HCT116 (cell line): ENCODE data around the gene OSCP1.

Source experiments
- CBX3 ChIP-seq: IDR thresholded peaks from 2 replicates; pipeline ENCODE4 v1.6.1; 2012; ENCODE audit warnings: low read depth
- CEBPB ChIP-seq: IDR thresholded peaks from 2 replicates; pipeline ENCODE4 v1.6.1; 2012; ENCODE audit warnings: low read depth
- EZH2 ChIP-seq: fragments of 200-600 bp; sonication (generic); IDR thresholded peaks from 2 replicates; pipeline ENCODE4 v1.6.1; 2017; ENCODE audit warnings: antibody characterized with exemption, mixed run types
- EZH2phosphoT487 ChIP-seq: fragments of 200-600 bp; IDR thresholded peaks from 2 replicates; pipeline ENCODE4 v1.6.1; 2018; ENCODE audit warnings: antibody characterized with exemption, borderline replicate concordance
- POLR2A ChIP-seq: IDR thresholded peaks from 2 replicates; pipeline ENCODE4 v1.7.0; 2011; ENCODE audit warnings: borderline replicate concordance; ENCODE audit not compliant: insufficient read depth, insufficient read length; ENCODE audit errors: extremely low read depth
- POLR2AphosphoS5 ChIP-seq: IDR thresholded peaks from 2 replicates; pipeline ENCODE4 v1.6.1; 2011; ENCODE audit warnings: mild to moderate bottlenecking, low read depth, low read length, moderate library complexity
- RAD21 ChIP-seq: IDR thresholded peaks from 2 replicates; pipeline ENCODE4 v1.6.1; 2012; ENCODE audit warnings: low read depth, mild to moderate bottlenecking
- SIN3A ChIP-seq: IDR thresholded peaks from 2 replicates; pipeline ENCODE4 v1.6.1; 2012; ENCODE audit warnings: low read depth
- SP1 ChIP-seq: IDR thresholded peaks from 2 replicates; pipeline ENCODE4 v1.6.1; 2012; ENCODE audit warnings: low read depth
- TF ChIP-seq, protein P1 (sequence below), 3 experiments: fragments of 200-600 bp in 1 of 3; sonication (generic) in 1 of 3; IDR thresholded peaks in 2 of 3; conservative IDR thresholded peaks in 1 of 3; 2 replicates each; pipeline ENCODE4 v1.5.1; 2012 to 2017; ENCODE audit warnings: low read depth in 2 of 3, low read length in 2 of 3, antibody characterized with exemption in 1 of 3, borderline replicate concordance in 1 of 3, control low read depth in 1 of 3, mild to moderate bottlenecking in 1 of 3, mixed read lengths in 1 of 3, mixed run types in 1 of 3, moderate library complexity in 1 of 3; ENCODE audit not compliant: insufficient read depth in 1 of 3
- TF ChIP-seq, protein P2 (sequence below): IDR thresholded peaks from 2 replicates; pipeline ENCODE4 v1.6.1; 2011; ENCODE audit warnings: mild to moderate bottlenecking, low read length, moderate library complexity; ENCODE audit not compliant: insufficient replicate concordance; ENCODE audit errors: extremely low read depth
- TF ChIP-seq, protein P3 (sequence below): IDR thresholded peaks from 2 replicates; pipeline ENCODE4 v1.6.1; 2012

DNA sequence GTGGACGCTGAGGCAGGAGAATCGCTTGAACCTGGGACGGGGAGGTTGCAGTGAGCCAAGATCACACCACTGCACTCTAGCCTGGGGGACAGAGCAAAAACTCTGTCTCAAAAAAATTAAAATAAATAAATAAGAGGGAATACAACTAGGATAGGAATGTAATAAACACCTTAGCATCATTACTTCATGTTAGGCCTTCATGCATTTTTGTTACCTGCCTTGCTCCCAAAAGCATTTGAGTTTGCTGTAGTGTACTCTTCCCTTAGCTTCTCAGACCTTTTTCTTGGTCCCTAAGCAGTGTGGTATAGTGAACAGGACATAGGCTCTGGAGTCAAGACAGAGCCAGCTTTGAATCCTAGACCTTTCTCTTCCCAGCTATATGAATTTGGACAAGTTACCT, 2.8 kb upstream of the OSCP1 start:
- TF ChIP-seq, protein P1, sequence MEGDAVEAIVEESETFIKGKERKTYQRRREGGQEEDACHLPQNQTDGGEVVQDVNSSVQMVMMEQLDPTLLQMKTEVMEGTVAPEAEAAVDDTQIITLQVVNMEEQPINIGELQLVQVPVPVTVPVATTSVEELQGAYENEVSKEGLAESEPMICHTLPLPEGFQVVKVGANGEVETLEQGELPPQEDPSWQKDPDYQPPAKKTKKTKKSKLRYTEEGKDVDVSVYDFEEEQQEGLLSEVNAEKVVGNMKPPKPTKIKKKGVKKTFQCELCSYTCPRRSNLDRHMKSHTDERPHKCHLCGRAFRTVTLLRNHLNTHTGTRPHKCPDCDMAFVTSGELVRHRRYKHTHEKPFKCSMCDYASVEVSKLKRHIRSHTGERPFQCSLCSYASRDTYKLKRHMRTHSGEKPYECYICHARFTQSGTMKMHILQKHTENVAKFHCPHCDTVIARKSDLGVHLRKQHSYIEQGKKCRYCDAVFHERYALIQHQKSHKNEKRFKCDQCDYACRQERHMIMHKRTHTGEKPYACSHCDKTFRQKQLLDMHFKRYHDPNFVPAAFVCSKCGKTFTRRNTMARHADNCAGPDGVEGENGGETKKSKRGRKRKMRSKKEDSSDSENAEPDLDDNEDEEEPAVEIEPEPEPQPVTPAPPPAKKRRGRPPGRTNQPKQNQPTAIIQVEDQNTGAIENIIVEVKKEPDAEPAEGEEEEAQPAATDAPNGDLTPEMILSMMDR (IDR thresholded peaks at IDR 0.05 in 2 of 3, conservative IDR thresholded peaks at IDR 0.05 in 1 of 3; ENCODE audit: borderline replicate concordance in 1 of 3, insufficient read depth in 1 of 3, low read depth in 2 of 3, low read length in 2 of 3), result no peak
- TF ChIP-seq EZH2 (no peak), SIN3A (no peak), CEBPB (no peak), POLR2A (no peak), SP1 (no peak), RAD21 (no peak), POLR2AphosphoS5 (no peak), CBX3 (no peak), EZH2phosphoT487 (no peak)
- TF ChIP-seq, protein P2, sequence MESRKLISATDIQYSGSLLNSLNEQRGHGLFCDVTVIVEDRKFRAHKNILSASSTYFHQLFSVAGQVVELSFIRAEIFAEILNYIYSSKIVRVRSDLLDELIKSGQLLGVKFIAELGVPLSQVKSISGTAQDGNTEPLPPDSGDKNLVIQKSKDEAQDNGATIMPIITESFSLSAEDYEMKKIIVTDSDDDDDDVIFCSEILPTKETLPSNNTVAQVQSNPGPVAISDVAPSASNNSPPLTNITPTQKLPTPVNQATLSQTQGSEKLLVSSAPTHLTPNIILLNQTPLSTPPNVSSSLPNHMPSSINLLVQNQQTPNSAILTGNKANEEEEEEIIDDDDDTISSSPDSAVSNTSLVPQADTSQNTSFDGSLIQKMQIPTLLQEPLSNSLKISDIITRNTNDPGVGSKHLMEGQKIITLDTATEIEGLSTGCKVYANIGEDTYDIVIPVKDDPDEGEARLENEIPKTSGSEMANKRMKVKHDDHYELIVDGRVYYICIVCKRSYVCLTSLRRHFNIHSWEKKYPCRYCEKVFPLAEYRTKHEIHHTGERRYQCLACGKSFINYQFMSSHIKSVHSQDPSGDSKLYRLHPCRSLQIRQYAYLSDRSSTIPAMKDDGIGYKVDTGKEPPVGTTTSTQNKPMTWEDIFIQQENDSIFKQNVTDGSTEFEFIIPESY, result no peak
- TF ChIP-seq, protein P3, sequence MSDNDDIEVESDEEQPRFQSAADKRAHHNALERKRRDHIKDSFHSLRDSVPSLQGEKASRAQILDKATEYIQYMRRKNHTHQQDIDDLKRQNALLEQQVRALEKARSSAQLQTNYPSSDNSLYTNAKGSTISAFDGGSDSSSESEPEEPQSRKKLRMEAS, result no peak
